Lower leg skin (tissue), 4 donors: Measurements from ENCODE around the gene MAGEC1. TPM values are rescaled to one million over a fixed set of nuclear protein-coding genes. Genes with fewer than 3 reads are reported as not detected.

Source experiments
- DNase-seq, 2 donors: peaks; one replicate each; pipeline ENCODE4 v3.0.0-alpha.2; 2019; ENCODE audit warnings: low spot score in 2 of 2
- H3K4me3 ChIP-seq: fragments of 200-600 bp; sonication (generic); 2 replicates; pipeline ENCODE4 v1.5.1; 2017; ENCODE audit warnings: mild to moderate bottlenecking, low read depth; ENCODE audit not compliant: poor library complexity, severe bottlenecking
- CTCF ChIP-seq, 3 donors: fragments of 450-650 bp; IDR thresholded peaks; one replicate each; pipeline ENCODE4 v1.5.1; 2016; ENCODE audit warnings: antibody characterized with exemption in 3 of 3, mild to moderate bottlenecking in 3 of 3, moderate library complexity in 2 of 3
- POLR2A ChIP-seq, 2 donors: fragments of 450-650 bp; IDR thresholded peaks; one replicate each; pipeline ENCODE4 v1.6.1; 2016 to 2017; ENCODE audit warnings: antibody characterized with exemption in 2 of 2, mild to moderate bottlenecking in 1 of 2, moderate library complexity in 1 of 2
- WGBS, 2 donors: methylation state at CpG; one replicate each; pipeline ENCODE4 v1.1.5; 2018; 5-methylcytosine and 5-hydroxymethylcytosine counted together
- intact Hi-C: fragments of 100-400 bp; cut with DNase I; formaldehyde crosslinking; loops from one replicate; pipeline ENCODE4 v1.15.0; 2023; ENCODE audit warnings: low total_unique reads
- total RNA-seq, 4 donors: library from RNA; depleted of rRNA; stranded (reverse); fragments of >200 nt; gene quantifications; one replicate each; pipeline ENCODE4 v1.1.0, GENCODE V29; 2016

MAGEC1 gene
- total RNA-seq, 4 donors from 2014 or later = not detected

GRCh38 chrX:141902366-141902765 lies 1.3 kb upstream of the MAGEC1 start:
- intact Hi-C loops = no loop called here
- WGBS, 2 donors = 90 to 92% methylated on average over 4 of the region's 4 CpGs
- no peak overlapping the region for H3K4me3 ChIP-seq

GRCh38 chrX:141904262-141904661 lies 568 bp downstream of the MAGEC1 start:
- WGBS, 2 donors = 86 to 89% methylated on average over 5 to 6 of the region's 6 CpGs
- no peak overlapping the region for H3K4me3 ChIP-seq
- no peak for DNase-seq
- intact Hi-C loops = no loop called here
- TF ChIP-seq CTCF (IDR thresholded peaks at IDR 0.05) (no peak), POLR2A (IDR thresholded peaks at IDR 0.05) (no peak)

More at GRCh38 chrX:141902366-141902765, 1.3 kb upstream of the MAGEC1 start:
- TF ChIP-seq CTCF (IDR thresholded peaks at IDR 0.05) (no peak), POLR2A (IDR thresholded peaks at IDR 0.05) (no peak)
- DNase-seq = no peak

GRCh38 chrX:141917801-141918200 lies 14.1 kb downstream of the MAGEC1 start:
- no peak for TF ChIP-seq POLR2A (IDR thresholded peaks at IDR 0.05)
- TF ChIP-seq CTCF (IDR thresholded peaks at IDR 0.05) = no peak
- no peak overlapping the region for H3K4me3 ChIP-seq
- WGBS, 2 donors = 54 to 69% methylated on average over 3 of the region's 3 CpGs
- no peak for DNase-seq
- intact Hi-C loops = no loop called here

- intact Hi-C loops = no loop called here
- WGBS, 2 donors = 78 to 86% methylated on average over 2 of the region's 2 CpGs
- TF ChIP-seq POLR2A (IDR thresholded peaks at IDR 0.05) = no peak
- TF ChIP-seq CTCF (IDR thresholded peaks at IDR 0.05) = no peak
- no peak for DNase-seq
- H3K4me3 ChIP-seq = no peak overlapping the region
These were observed 20.6 kb downstream of the MAGEC1 start for GRCh38 chrX:141924293-141924692.

- intact Hi-C loops = no loop called here
- no peak for DNase-seq
- no peak overlapping the region for H3K4me3 ChIP-seq
- TF ChIP-seq POLR2A (IDR thresholded peaks at IDR 0.05) (no peak), CTCF (IDR thresholded peaks at IDR 0.05) (no peak)
- WGBS, 2 donors = 47 to 66% methylated on average over 3 of the region's 3 CpGs
These were observed 24.7 kb downstream of the MAGEC1 start for GRCh38 chrX:141928432-141928831.

GRCh38 chrX:141934059-141934641 lies 30.5 kb downstream of the MAGEC1 start:
- no peak for DNase-seq
- 36 to 53% methylated on average over 2 of the region's 2 CpGs for WGBS, 2 donors
- intact Hi-C loops = no loop called here
- TF ChIP-seq POLR2A (IDR thresholded peaks at IDR 0.05) (no peak), CTCF (IDR thresholded peaks at IDR 0.05) (no peak)
- H3K4me3 ChIP-seq = no peak overlapping the region
